Hypothalamus (tissue), 51 donors: ENCODE results near the gene PRAME.
"Not testable (repeated sequence)": the region's sequence is repeated elsewhere in the genome, so short reads cannot be mapped to it uniquely, and the experiment has no call there.

Source experiments
- DNase-seq, 51 donors: peaks; one replicate each; lab custom pipeline; 2025; lab: John Stamatoyannopoulos, UW

The PRAME gene

DNA sequence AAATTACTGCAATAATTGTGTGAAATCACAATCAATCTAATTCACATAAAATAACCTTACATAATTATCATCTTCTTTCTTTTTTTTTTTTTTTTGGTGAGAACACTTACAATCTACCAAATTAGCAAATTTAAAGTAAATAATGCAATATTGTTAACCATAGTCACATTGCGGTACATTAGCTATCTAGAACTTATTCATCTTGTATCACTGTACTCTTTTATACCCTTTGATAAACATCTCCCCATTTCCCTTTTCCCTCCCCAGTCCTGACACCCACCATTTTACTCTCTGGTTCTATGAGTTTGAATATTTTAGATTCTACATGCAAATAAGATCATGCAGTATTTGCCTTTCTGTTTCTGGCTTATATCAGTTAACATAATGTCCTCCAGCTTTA lies 24.0 kb upstream of the PRAME start:
- DNase-seq: no peak

GRCh38 chr22:22581524-22581923 lies 22.5 kb upstream of the PRAME start:
- DNase-seq: not testable (repeated sequence)

DNA sequence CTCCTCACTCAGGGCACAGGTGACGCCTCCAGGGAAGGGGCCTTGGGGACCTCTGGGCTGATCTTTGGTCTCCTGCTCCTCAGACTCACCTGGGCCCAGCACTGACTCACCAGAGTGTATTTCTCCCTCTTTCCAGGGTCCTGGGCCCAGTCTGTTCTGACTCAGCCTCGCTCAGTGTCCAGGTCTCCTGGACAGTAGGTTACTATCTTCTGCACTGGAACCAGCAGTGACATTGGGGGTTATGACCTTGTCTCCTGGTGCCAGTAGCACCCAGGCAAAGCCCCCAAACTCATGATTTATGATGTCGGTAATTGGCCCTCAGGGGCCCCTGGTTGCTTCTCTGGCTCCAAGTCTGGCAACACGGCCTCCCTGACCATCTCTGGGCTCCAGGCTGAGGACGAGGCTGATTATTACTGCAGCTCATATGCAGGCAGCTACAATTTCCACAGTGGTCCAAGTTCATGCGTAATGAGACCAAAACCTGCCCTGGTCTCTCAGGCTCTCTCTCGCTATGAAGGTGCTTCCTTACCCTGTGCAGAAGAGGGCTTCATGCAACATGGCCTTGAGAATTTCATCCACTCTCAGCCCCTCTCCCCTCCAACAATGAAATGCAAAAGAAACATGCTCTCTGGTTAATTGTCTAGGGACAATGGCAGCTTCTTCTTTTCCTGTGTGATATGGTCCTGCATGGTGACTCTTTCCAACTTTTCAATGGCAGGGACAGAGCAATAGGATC lies 21.0 kb upstream of the PRAME start:
- DNase-seq: no peak

GRCh38 chr22:22578702-22579424 lies 19.8 kb upstream of the PRAME start:
- DNase-seq: no peak

DNA sequence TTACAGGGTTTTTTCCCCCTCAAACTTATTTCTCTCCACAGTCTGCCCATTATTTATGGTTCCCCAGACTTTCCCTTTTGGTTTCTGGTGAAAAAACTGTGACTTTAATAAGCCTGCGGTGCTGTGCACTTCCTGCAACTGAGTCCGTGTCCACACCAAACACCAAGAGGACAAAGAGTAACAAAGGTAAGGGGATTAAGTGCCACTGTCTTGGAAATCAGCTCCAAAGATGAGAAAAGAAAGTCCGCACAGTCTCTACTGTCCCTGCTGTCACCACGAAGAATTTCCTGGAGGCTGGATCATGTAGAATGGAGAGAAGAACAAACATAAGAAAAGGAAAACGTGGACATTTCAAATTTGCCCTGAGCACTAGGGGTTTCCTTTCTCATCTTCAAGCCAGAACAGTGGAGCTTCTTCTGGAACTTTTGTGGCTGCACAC lies 17.9 kb upstream of the PRAME start:
- DNase-seq: no peak

DNA sequence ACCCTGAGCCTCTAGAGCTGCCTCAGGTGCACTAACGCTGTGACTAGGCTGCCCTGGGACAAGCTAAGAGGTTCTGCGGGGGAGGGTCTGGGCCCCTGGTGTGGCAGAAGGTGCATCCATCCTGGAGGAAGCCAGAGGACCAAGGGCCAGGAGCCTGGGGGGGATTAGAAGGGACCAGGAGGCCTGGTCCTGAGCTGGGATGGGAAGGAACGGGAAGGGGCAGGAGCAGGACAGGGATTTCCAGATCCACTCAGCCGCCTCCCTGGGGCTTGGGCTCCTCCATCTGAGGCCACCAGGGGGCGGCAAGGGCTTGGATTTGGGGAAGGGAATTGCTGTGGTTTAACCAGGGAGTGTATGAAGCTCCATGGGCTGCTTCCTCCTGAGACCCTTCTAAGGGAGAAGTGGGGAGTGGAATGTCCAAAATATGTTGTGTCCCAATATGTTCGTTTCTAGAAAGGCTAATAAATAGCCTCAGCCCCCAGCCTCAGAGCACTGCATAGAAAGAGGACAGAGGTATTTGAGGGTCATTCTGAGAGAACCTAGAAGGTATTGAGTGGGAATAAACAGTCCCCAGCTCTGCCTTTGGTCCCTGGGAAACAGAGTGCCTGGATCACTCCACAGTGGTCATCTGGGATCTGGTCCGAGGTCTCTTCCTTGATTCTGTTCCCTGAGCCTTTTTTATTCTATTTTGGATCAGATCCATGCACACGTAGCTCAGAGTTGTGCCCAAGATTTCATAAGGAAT lies 17.4 kb upstream of the PRAME start:
- DNase-seq: peak in 13 of 51 donors; percentile 0 to 41 (median 6)

DNA sequence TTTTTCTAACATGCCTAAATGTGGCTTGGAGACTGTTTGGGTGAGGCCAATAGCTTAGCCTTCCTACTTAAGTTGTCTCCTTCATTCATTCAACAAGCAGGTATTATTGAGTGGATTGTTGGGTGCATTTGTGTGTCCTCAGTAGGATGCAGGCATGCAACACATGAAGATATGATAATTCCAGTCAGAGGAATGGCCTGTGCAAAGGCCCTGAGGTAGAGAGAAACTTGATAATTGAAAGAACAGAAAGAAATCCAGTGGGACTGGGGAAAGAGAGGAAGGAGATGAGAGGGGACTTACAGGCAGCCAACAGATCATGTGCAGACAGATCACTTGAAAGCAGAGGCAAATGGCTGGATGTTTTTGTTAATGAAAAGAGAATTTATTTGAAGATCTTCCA lies 15.3 kb upstream of the PRAME start:
- no peak for DNase-seq

DNA sequence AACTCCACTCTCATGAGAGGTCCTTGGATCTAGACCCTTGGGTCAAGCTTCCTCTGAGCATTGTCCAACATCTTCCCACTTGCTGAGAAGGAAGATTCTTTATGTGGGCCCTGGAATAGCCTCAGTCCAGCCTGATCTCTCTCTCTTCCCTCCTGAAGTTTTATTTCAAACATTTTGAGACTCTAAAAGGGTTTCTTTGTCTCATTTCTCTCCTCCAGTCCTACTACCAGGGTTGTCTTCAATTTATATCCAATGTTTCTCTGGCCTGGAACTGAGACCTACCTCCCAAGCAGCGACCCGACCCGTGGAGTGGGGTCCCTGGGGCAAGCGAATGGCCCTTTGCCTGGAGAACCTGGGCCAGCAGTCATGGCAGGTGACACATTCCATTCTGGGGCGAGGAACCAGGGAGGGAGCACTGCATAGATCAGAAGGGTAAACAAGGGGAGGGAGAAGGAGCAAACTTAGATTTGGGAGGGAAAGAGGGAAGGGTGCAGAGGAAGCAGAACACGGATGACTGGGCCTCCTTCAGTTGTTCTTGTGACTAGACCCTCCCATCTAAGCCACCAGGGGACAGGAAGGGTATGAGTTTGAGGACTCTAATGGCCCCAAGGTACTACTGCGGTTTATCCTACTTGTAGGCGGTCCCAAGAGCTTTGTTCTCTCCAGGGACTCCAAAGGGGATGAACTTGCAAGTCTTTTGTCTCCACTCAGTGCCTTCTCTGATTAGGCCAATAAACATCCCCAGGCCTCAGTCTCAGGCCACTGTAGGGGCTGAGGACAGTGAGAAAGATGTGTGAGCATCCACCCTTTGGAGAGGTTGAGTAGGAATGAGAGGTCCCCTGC lies 14.2 kb upstream of the PRAME start:
- no peak for DNase-seq

DNA sequence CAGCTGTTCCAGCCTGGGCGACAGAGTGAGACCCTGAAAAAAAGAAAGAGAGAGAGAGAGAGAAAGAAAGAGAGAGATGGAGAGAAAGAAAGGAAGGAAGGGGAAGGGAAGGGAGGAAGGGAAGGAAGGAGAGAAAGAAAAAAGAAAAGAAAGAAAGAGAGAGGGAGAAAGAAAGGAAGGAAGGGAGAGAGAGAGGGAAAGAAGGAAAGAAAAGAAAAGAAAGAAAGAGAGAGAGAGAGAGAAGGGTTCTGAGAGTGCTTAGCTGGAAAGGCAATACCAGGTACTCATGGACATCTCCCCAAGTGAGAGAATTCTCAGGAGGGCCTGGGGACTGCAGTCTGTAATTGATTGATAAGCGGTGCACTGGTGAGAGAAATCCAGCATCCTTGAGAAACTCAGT lies 12.8 kb upstream of the PRAME start:
- DNase-seq: no peak

- no peak for DNase-seq
Observed at GRCh38 chr22:22571429-22571828, 12.4 kb upstream of the PRAME start.

- DNase-seq: no peak
Observed at GRCh38 chr22:22569218-22569617, 10.2 kb upstream of the PRAME start.

GRCh38 chr22:22565981-22566380 lies 6.9 kb upstream of the PRAME start:
- no peak for DNase-seq

DNA sequence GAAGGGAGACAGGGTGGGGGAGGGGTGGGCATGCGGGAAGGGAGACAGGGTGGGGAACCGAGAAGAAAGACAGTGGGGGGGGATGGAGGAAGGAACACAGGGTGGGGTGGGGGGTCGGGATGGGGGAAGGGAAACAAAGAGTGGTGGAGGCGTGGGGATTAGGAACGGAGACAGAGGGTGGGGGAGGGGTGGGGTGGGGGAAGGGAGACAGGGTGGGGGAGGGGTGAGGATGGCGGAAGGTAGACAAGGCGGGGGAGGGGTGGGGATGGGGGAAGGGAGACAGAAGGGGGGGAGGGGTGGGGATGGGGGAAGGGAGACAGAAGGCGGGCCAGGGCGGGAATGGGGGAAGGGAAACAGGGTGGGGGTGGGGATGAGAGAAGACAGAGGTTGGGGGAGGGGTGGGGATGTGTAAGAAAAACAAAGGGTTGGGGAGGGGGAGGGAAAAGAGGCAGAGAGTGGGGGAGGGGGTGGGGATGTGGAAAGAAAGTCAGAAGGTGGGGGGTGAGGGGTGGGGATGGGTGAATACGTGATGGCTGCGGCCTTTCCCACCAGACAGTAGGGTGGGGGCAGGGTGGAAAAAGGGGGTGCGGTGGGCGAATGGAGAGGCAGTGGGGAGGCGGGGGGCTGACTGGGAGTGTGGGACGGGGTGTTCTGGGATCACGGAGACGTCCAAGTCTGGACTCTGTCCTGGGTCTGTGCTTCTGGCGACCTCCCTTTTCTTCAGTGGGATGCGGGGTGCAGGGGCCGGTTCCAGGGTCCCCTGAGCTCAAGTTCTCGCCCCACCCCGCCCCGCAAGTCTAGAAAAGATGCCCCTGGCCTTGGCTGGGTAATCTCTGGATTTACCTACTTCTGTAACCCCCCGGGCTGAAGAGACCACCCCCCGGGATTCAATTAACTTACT lies 744 bp downstream of the PRAME start:
- no peak for DNase-seq

DNA sequence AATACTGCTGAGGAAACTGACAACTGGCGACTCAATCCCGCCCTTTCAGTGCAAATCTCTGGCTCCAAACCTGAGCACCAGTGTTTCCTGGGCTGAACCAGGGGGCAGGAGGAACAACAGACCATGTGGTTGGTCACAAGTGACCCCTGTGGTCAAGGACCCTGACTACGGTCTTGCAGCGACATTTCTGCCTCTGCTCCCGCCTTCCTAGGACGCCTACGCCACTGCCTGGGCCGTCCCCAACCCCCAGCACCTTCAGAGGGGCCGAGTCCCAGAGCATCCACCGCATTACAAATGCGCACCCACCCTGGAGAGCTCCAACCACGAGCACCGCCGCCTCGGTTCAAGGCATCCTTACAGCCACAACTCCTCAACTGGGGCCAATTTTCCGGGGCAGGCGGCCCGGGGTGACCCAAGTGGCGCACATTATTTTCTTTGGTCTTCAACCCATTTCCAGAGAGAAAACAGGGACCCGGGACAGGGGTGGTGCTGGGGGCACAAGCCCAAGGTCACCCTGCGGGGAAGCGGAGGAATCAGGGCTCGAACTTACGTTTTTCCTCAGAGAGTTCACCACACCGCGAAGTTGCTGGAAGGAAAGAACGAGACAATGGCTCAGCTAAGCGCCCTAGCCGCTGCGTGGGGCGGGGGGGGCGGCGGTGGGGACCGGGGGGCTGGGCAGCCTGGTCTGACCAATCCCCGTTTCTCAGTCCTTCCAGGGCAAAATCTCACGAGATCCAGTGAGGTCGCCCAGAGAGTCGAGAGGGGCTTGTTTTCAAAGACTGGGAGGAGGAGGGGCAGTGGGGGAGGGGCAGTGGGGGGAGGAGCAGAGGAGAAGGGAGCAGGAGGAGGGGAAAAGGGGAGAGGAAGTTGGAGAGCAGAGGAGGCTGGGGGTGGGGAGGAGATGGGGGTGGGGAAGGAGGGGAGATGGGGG lies 1.8 kb downstream of the PRAME start:
- DNase-seq: no peak

DNA sequence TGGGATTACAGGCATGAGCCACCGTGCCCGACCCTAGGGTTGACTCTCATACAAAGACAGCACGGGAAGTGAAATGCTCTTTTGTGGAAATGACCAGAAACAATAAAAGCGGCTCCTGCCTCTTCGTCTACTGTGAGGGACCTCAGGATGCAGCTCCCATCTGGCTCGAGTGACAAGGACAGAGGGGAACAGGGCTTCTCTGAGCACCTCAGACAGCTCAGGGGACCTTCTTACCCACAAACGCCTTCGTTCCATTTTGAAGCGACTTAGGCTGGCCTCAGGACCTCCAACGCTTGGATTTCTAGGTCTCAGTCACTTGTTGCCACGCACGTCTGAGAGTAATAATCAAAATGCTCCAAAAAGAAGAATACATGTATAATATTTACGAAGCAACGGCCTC lies 2.5 kb downstream of the PRAME start:
- DNase-seq: no peak

DNA sequence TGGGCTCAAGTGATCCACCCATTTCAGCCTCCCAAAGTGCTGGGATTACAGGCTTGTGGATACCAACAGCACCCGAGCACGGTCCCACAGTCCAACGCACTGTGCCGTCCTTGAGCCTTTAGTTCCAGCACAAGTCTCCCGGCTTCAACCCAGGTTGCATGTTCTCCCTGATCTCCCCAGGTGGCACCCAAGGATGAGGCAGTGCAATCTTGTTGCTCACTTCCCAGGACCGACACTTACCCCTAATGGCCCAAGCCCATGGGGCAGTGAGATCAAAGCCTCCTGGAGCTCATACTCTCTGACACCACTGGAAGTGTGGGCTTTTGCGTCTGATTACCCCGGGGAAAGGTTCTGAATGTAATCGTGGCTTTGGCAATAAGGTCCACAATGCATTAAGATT lies 3.5 kb downstream of the PRAME start:
- DNase-seq: no peak

GRCh38 chr22:22554587-22555284 lies 4.3 kb downstream of the PRAME start:
- DNase-seq: no peak
